Cardiac muscle cell (in vitro differentiated cells and primary cell): ENCODE results near the gene NDUFA3. TPM values are rescaled to one million over a fixed set of nuclear protein-coding genes. Genes with fewer than 3 reads are reported as not detected.

Experiments used
- DNase-seq, 2 donors: peaks; one replicate each; pipeline versions ENCODE4 v3.0.0 to v3.0.0-alpha.2; 2010 to 2017; ENCODE audit warnings: low read depth in 1 of 2, low spot score in 1 of 2
- H3K27ac ChIP-seq: fragments of 200-600 bp; sonication (generic); 2 replicates; pipeline ENCODE4 v1.5.1; 2016
- H3K27me3 ChIP-seq: fragments of 200-600 bp; sonication (generic); 2 replicates; pipeline ENCODE4 v1.6.0; 2016; ENCODE audit warnings: control low read depth
- H3K36me3 ChIP-seq: fragments of 200-600 bp; sonication (generic); 2 replicates; pipeline ENCODE4 v1.5.1; 2016; ENCODE audit warnings: control low read depth
- H3K4me1 ChIP-seq: fragments of 200-600 bp; sonication (generic); 2 replicates; pipeline ENCODE4 v1.8.1; 2017; ENCODE audit warnings: low read depth, mild to moderate bottlenecking, mixed run types
- H3K4me3 ChIP-seq: fragments of 200-600 bp; sonication (generic); 2 replicates; pipeline ENCODE4 v1.5.1; 2016; ENCODE audit warnings: mild to moderate bottlenecking
- H3K9me3 ChIP-seq: fragments of 200-600 bp; sonication (generic); 2 replicates; pipeline ENCODE4 v1.5.1; 2017; ENCODE audit warnings: low read depth, mild to moderate bottlenecking, control low read depth
- CTCF ChIP-seq: IDR thresholded peaks from 2 replicates; pipeline ENCODE4 v1.5.1; 2012; ENCODE audit warnings: low read depth, mild to moderate bottlenecking, low read length
- polyA plus RNA-seq: library from polyadenylated mRNA; unstranded; fragments of >200 nt; fragmentation: Nextera tagmentation; extraction: Ambion mirVana; gene quantifications from 2 replicates; pipeline ENCODE4 v1.2.1, GENCODE V29; 2016
- total RNA-seq: library from RNA; depleted of rRNA; stranded (reverse); fragments of >200 nt; gene quantifications from 2 replicates; pipeline ENCODE4 v1.2.3, GENCODE V29; 2016

NDUFA3 gene
- total and polyA plus RNA-seq, 2 experiments from 2014 or later, result 58.8 to 585 TPM

GRCh38 chr19:54156490-54156889, 53.8 kb downstream of the NDUFA3 start:
- Histone ChIP-seq H3K27ac (no peak overlapping the region), H3K9me3 (no peaks in the 10 kb centered on the region), H3K4me1 (peaks cover 10% of the 10 kb centered on the region), H3K4me3 (no peak overlapping the region), H3K27me3 (no peaks in the 10 kb centered on the region), H3K36me3 (peaks cover 43% of the 10 kb centered on the region)
- no peak for DNase-seq
- TF ChIP-seq CTCF, result no peak

DNA sequence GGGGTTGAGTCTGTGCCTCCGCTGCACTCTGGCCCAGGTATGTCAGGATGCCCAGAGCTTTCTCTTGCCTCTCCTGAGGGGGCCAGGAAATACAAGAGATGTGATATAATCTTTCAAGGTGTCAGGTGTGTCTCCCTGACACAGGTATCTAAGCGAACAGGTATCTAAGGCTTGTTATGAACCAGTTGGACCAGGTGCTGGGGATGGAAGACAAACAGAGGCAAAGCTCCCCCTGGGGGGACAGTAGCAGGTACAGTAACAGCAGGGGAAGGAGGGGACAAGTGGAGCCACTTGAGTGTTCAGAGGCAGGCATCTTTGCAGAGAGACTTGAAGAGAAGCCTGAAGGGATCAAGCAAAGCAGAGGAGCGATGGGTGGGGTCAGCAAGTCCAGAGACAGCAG, 54.3 kb downstream of the NDUFA3 start:
- no peak overlapping the region for H3K4me3 ChIP-seq
- no peaks in the 10 kb centered on the region for H3K9me3 ChIP-seq
- peaks cover 38% of the 10 kb centered on the region for H3K36me3 ChIP-seq
- H3K4me1 ChIP-seq, result peaks cover 10% of the 10 kb centered on the region
- DNase-seq, result no peak
- H3K27me3 ChIP-seq, result no peaks in the 10 kb centered on the region
- no peak overlapping the region for H3K27ac ChIP-seq
- TF ChIP-seq CTCF, result no peak

Other genes with a start within 250 kb of the NDUFA3 start
- gene MYADM, start 235.0 kb upstream of the NDUFA3 start, total RNA-seq, result 115 and 150 TPM in 2 replicates
- gene MYADM, start 235.0 kb upstream of the NDUFA3 start, polyA plus RNA-seq, result 166 and 183 TPM in 2 replicates
- gene PRKCG, start 220.7 kb upstream of the NDUFA3 start, total RNA-seq, result 0.63 and 4.3 TPM in 2 replicates
- gene PRKCG, start 220.7 kb upstream of the NDUFA3 start, polyA plus RNA-seq, result 3.2 and 4.2 TPM in 2 replicates
- gene CACNG7, start 193.6 kb upstream of the NDUFA3 start, total RNA-seq, result 0.60 and 1.9 TPM in 2 replicates
- gene CACNG7, start 193.6 kb upstream of the NDUFA3 start, polyA plus RNA-seq, result 0.11 and 0.19 TPM in 2 replicates
- gene CACNG8, start 139.9 kb upstream of the NDUFA3 start, total RNA-seq, result 0.77 and 1.4 TPM in 2 replicates
- 0.68 and 1.0 TPM in 2 replicates for gene CACNG8, start 139.9 kb upstream of the NDUFA3 start, polyA plus RNA-seq
- gene CACNG6, start 111.2 kb upstream of the NDUFA3 start, total RNA-seq, result 38.4 and 73.1 TPM in 2 replicates
- 30.6 and 61.5 TPM in 2 replicates for gene CACNG6, start 111.2 kb upstream of the NDUFA3 start, polyA plus RNA-seq
- gene VSTM1, start 39.0 kb upstream of the NDUFA3 start, total RNA-seq, result not detected in 2 replicates
- not detected in 2 replicates for gene VSTM1, start 39.0 kb upstream of the NDUFA3 start, polyA plus RNA-seq
- not detected in 2 replicates for gene TARM1, start 21.5 kb upstream of the NDUFA3 start, total RNA-seq
- gene TARM1, start 21.5 kb upstream of the NDUFA3 start, polyA plus RNA-seq, result not detected in 2 replicates
- gene OSCAR, start 2.1 kb upstream of the NDUFA3 start, total RNA-seq, result not detected in 2 replicates
- 0.32 and 0.61 TPM in 2 replicates for gene OSCAR, start 2.1 kb upstream of the NDUFA3 start, polyA plus RNA-seq
- gene TFPT, start 12.8 kb downstream of the NDUFA3 start, total RNA-seq, result 26.1 and 27.5 TPM in 2 replicates
- gene TFPT, start 12.8 kb downstream of the NDUFA3 start, polyA plus RNA-seq, result 27.5 and 32.1 TPM in 2 replicates
- 73.9 and 79.8 TPM in 2 replicates for gene PRPF31, start 12.9 kb downstream of the NDUFA3 start, total RNA-seq
- 110 and 113 TPM in 2 replicates for gene PRPF31, start 12.9 kb downstream of the NDUFA3 start, polyA plus RNA-seq
- gene CNOT3, start 34.9 kb downstream of the NDUFA3 start, total RNA-seq, result 17.7 and 39.6 TPM in 2 replicates
- 52.1 and 52.8 TPM in 2 replicates for gene CNOT3, start 34.9 kb downstream of the NDUFA3 start, polyA plus RNA-seq
- gene LENG1, start 56.9 kb downstream of the NDUFA3 start, total RNA-seq, result 10.3 and 10.6 TPM in 2 replicates
- gene LENG1, start 56.9 kb downstream of the NDUFA3 start, polyA plus RNA-seq, result 10.1 and 10.8 TPM in 2 replicates
- gene TMC4, start 70.3 kb downstream of the NDUFA3 start, total RNA-seq, result 0.74 and 1.2 TPM in 2 replicates
- 3.4 and 5.6 TPM in 2 replicates for gene TMC4, start 70.3 kb downstream of the NDUFA3 start, polyA plus RNA-seq
- 131 and 134 TPM in 2 replicates for gene MBOAT7, start 86.7 kb downstream of the NDUFA3 start, total RNA-seq
- 118 and 128 TPM in 2 replicates for gene MBOAT7, start 86.7 kb downstream of the NDUFA3 start, polyA plus RNA-seq
- 113 and 130 TPM in 2 replicates for gene TSEN34, start 88.5 kb downstream of the NDUFA3 start, total RNA-seq
- 114 and 129 TPM in 2 replicates for gene TSEN34, start 88.5 kb downstream of the NDUFA3 start, polyA plus RNA-seq
- 1,874 and 2,216 TPM in 2 replicates for gene RPS9, start 98.0 kb downstream of the NDUFA3 start, total RNA-seq
- 433 and 451 TPM in 2 replicates for gene RPS9, start 98.0 kb downstream of the NDUFA3 start, polyA plus RNA-seq
- 0.27 and 0.49 TPM in 2 replicates for gene LILRB3, start 120.2 kb downstream of the NDUFA3 start, total RNA-seq
- gene LILRB3, start 120.2 kb downstream of the NDUFA3 start, polyA plus RNA-seq, result 0.84 and 0.98 TPM in 2 replicates
- 0.15 and 0.18 TPM in 2 replicates for gene LILRA6, start 139.9 kb downstream of the NDUFA3 start, total RNA-seq
- 0.27 TPM in 1 of 2 replicates, not detected in the other for gene LILRA6, start 139.9 kb downstream of the NDUFA3 start, polyA plus RNA-seq
- gene LILRB5, start 154.4 kb downstream of the NDUFA3 start, total RNA-seq, result not detected in 2 replicates
- gene LILRB5, start 154.4 kb downstream of the NDUFA3 start, polyA plus RNA-seq, result 0.04 TPM in 1 of 2 replicates, not detected in the other
- not detected in 2 replicates for gene LILRB2, start 178.3 kb downstream of the NDUFA3 start, total RNA-seq
- not detected in 2 replicates for gene LILRB2, start 178.3 kb downstream of the NDUFA3 start, polyA plus RNA-seq
- not detected in 2 replicates for gene LILRA5, start 210.3 kb downstream of the NDUFA3 start, total RNA-seq
- not detected in 2 replicates for gene LILRA5, start 210.3 kb downstream of the NDUFA3 start, polyA plus RNA-seq
- not detected in 2 replicates for gene LILRA4, start 236.3 kb downstream of the NDUFA3 start, total RNA-seq
- gene LILRA4, start 236.3 kb downstream of the NDUFA3 start, polyA plus RNA-seq, result not detected in 2 replicates